ENCODE measurements around the gene CETP. TPM values are rescaled to one million over a fixed set of nuclear protein-coding genes. Genes with fewer than 3 reads are reported as not detected.

CETP gene
- total RNA-seq, 1 experiment from 2014 or later: not detected

- DNase-seq: no peak
- Histone ChIP-seq H3K36me3 (ENCODE audit: low read depth, low read length) (no peaks in the 10 kb centered on the region), H3K4me2 (ENCODE audit: low read length) (no peak overlapping the region), H3K4me1 (ENCODE audit: insufficient read depth, low read length) (peaks cover 13% of the 10 kb centered on the region), H3K79me2 (ENCODE audit: low read length) (no peaks in the 10 kb centered on the region), H4K20me1 (ENCODE audit: low read length) (no peaks in the 10 kb centered on the region), H3F3A (ENCODE audit: low read length, unreplicated experiment) (no peaks in the 10 kb centered on the region), H3K9me3 (ENCODE audit: low read length) (no peaks in the 10 kb centered on the region), H3K27me3 (ENCODE audit: low read length) (no peaks in the 10 kb centered on the region), H2AFZ (ENCODE audit: low read length) (no peak overlapping the region), H3K27ac (ENCODE audit: low read length) (no peak overlapping the region), H3K4me3 (ENCODE audit: low read length) (no peak overlapping the region), H3K9me2 (replicated peaks; ENCODE audit: low read length) (no peaks in the 10 kb centered on the region), H3K9ac (ENCODE audit: low read length) (no peak overlapping the region)
- BruUV-seq (replicated peaks): no TSS peak
- TF ChIP-seq EZH2phosphoT487 (IDR thresholded peaks at IDR 0.05; ENCODE audit: borderline replicate concordance, low read length) (no peak), EZH2 (IDR thresholded peaks at IDR 0.05; ENCODE audit: low read length, unreplicated experiment) (no peak)
- TF ChIP-seq, protein P1, sequence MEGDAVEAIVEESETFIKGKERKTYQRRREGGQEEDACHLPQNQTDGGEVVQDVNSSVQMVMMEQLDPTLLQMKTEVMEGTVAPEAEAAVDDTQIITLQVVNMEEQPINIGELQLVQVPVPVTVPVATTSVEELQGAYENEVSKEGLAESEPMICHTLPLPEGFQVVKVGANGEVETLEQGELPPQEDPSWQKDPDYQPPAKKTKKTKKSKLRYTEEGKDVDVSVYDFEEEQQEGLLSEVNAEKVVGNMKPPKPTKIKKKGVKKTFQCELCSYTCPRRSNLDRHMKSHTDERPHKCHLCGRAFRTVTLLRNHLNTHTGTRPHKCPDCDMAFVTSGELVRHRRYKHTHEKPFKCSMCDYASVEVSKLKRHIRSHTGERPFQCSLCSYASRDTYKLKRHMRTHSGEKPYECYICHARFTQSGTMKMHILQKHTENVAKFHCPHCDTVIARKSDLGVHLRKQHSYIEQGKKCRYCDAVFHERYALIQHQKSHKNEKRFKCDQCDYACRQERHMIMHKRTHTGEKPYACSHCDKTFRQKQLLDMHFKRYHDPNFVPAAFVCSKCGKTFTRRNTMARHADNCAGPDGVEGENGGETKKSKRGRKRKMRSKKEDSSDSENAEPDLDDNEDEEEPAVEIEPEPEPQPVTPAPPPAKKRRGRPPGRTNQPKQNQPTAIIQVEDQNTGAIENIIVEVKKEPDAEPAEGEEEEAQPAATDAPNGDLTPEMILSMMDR (conservative IDR thresholded peaks at IDR 0.05; ENCODE audit: low read depth, low read length): no peak
- ChIA-PET CTCF (no interaction called here), POLR2A (ENCODE audit: unreplicated experiment) (no interaction called here)
- ATAC-seq: no peak
- intact Hi-C loops (cut with micrococcal nuclease): loop anchor here (5.0 kb wide), 1 partner anchor 40 kb away; no protein-coding TSS in a partner anchor
Measured at GRCh38 chr16:56987692-56988091, 25.9 kb downstream of the CETP start.

- H3K9ac ChIP-seq (ENCODE audit: low read length): no peak overlapping the region
- H3K79me2 ChIP-seq (ENCODE audit: low read length): no peaks in the 10 kb centered on the region
- H3K4me2 ChIP-seq (ENCODE audit: low read length): peak overlapping the region; percentile 90; the same call in 1 of the 2 replicates
- no peak overlapping the region for H3K4me3 ChIP-seq (ENCODE audit: low read length)
- no peaks in the 10 kb centered on the region for H3F3A ChIP-seq (ENCODE audit: low read length, unreplicated experiment)
- TF ChIP-seq, protein P1 (conservative IDR thresholded peaks at IDR 0.05; ENCODE audit: low read depth, low read length): no peak
- TF ChIP-seq EZH2 (IDR thresholded peaks at IDR 0.05; ENCODE audit: low read length, unreplicated experiment) (no peak), EZH2phosphoT487 (IDR thresholded peaks at IDR 0.05; ENCODE audit: borderline replicate concordance, low read length) (no peak)
- CTCF ChIA-PET: no interaction called here
- H3K36me3 ChIP-seq (ENCODE audit: low read depth, low read length): no peaks in the 10 kb centered on the region
- intact Hi-C loops (cut with micrococcal nuclease): loop anchor here (5.0 kb wide), 1 partner anchor 41 kb away; no protein-coding TSS in a partner anchor
- no peaks in the 10 kb centered on the region for H3K9me2 ChIP-seq (replicated peaks; ENCODE audit: low read length)
- ATAC-seq: no peak
- H2AFZ ChIP-seq (ENCODE audit: low read length): peak overlapping the region; percentile 83; the same call in 1 of the 2 replicates
- H3K9me3 ChIP-seq (ENCODE audit: low read length): no peaks in the 10 kb centered on the region
- no TSS peak for BruUV-seq (replicated peaks)
- H3K27me3 ChIP-seq (ENCODE audit: low read length): no peaks in the 10 kb centered on the region
- H3K4me1 ChIP-seq (ENCODE audit: insufficient read depth, low read length): peaks cover 13% of the 10 kb centered on the region
- POLR2A ChIA-PET (ENCODE audit: unreplicated experiment): no interaction called here
- no peaks in the 10 kb centered on the region for H4K20me1 ChIP-seq (ENCODE audit: low read length)
- H3K27ac ChIP-seq (ENCODE audit: low read length): no peak overlapping the region
- no peak for DNase-seq
Measured at GRCh38 chr16:56988161-56988947, 26.6 kb downstream of the CETP start.

All from PC-3 (cell line).